GM13977 (cell line): ENCODE data around the gene EYA2.
A peak's percentile ranks its signal among the peaks of the same experiment; 100 is the strongest.

ENCODE experiments used
- DNase-seq: peaks from one replicate; pipeline ENCODE4 v3.0.0; 2012; ENCODE audit warnings: low spot score
- in situ Hi-C: fragments of 300-500 bp; cut with MboI; formaldehyde crosslinking; loops from one replicate; pipeline ENCODE4 v1.12.0; 2022; ENCODE audit warnings: low sequenced_read_pairs, low pct_unique_long_range_greater_than_20kb, mixed read lengths, inconsistent platforms; ENCODE audit not compliant: unreplicated experiment
- TF ChIP-seq, protein P1 (sequence below): IDR thresholded peaks from 2 replicates; pipeline ENCODE4 v1.5.1; 2012; ENCODE audit warnings: mild to moderate bottlenecking, control low read depth; ENCODE audit not compliant: insufficient read depth; ENCODE audit errors: extremely low read depth, missing control alignments

The EYA2 gene

DNA sequence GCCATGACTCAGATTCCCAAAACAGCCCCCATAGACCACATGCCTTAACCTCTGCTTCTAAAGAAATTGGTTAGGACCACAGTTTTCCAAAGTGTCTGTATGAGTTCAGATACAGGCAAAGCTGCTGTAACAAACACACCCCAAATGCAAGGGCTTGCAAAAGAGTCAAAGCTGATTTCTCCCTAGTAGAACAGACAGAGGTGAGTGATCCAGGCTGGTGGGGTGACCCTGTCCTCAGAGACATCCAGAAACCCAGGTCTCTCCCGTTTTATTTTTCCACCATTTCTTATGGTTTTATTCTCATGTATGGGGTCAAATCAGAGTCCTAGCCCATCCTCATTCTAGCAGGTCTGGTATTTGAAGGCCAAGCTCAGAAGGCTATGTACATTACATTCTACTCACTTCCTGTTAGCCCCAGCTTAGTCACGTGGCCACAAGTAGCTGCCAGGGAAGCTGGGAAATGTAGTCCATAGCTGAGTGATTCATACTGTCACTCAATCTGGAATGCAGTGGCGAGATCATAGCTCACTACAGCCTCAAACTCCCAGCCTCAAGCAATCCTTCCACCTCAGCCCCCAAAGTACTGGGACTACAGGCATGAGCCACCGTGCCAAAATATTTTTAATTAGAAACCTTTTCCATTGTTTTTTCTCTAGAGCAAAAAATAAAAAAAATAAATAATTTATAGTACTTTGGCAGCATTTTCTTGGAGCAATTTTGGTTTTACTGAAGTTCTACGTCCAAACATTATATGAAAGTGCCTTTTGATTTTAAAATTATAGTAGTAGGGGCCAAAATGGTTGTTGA lies 286.6 kb downstream of the EYA2 start:
- DNase-seq, result peak; percentile 60
- in situ Hi-C loops, result no loop called here
- TF ChIP-seq, protein P1, sequence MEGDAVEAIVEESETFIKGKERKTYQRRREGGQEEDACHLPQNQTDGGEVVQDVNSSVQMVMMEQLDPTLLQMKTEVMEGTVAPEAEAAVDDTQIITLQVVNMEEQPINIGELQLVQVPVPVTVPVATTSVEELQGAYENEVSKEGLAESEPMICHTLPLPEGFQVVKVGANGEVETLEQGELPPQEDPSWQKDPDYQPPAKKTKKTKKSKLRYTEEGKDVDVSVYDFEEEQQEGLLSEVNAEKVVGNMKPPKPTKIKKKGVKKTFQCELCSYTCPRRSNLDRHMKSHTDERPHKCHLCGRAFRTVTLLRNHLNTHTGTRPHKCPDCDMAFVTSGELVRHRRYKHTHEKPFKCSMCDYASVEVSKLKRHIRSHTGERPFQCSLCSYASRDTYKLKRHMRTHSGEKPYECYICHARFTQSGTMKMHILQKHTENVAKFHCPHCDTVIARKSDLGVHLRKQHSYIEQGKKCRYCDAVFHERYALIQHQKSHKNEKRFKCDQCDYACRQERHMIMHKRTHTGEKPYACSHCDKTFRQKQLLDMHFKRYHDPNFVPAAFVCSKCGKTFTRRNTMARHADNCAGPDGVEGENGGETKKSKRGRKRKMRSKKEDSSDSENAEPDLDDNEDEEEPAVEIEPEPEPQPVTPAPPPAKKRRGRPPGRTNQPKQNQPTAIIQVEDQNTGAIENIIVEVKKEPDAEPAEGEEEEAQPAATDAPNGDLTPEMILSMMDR, result no peak

DNA sequence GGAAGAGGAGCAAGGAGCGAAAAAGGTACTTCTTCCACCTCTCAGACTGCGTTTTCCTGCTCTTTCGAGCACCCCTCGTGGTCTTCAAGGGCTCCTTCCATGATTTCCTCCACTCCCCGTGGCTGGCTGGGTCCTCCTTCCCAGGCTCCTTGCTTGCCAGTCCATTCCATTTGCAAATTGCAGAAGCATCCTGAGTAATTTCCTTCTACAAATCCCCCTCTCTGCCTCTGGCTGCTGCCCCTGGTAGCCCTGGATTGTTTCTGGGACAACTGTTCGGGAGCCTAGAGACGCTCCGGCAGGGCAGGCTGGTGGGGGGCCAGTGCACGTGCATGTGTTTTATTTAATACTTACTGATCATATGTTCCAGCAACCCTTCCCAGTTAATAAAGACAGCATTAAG lies 288.7 kb downstream of the EYA2 start:
- TF ChIP-seq, protein P1, result no peak
- in situ Hi-C loops, result no loop called here
- DNase-seq, result no peak

DNA sequence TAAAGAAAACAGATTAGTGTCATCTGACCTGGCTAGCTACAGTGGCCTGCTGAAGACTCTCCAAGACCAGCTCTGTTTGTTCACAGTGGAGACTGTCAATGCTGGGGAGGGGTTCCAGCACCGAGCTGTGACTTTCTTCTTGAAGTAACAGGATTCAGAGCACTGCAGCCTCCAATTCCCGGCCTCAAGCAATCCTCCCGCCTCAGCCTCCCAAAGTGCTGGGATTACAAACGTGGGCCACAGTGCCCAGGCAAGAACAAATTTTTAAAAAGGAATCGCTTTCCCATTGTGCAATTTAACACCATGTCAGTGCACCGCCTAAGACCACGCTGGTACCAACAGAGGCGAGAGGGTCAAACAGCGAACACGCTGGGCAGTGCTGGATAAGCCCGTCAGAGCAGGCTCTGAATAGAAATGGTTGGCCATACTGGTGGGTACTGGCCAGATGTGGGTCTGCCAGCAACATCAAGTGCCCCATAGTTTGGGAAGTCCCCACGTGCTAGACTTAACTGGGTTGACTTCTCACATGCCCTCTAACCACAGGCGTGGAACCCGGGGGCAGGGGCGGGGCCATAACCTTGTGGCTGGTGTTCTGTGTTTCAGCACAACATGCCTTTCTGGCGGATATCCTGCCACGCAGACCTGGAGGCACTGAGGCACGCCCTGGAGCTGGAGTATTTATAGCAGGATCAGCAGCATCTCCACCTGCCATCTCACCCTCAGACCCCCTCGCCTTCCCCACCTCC lies 293.0 kb downstream of the EYA2 start:
- DNase-seq, result no peak
- in situ Hi-C loops, result no loop called here
- TF ChIP-seq, protein P1, result no peak

DNA sequence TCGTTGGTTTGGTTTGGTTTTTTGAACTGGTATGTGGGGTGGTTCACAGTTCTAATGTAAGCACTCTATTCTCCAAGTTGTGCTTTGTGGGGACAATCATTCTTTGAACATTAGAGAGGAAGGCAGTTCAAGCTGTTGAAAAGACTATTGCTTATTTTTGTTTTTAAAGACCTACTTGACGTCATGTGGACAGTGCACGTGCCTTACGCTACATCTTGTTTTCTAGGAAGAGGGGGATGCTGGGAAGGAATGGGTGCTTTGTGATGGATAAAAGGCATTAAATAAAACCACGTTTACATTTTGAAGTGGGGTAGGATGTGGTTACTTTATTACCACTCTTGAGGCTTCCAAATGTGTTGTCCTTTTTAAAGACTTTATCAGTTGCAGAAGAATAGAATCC lies 293.9 kb downstream of the EYA2 start:
- TF ChIP-seq, protein P1, result no peak
- DNase-seq, result no peak
- in situ Hi-C loops, result no loop called here

DNA sequence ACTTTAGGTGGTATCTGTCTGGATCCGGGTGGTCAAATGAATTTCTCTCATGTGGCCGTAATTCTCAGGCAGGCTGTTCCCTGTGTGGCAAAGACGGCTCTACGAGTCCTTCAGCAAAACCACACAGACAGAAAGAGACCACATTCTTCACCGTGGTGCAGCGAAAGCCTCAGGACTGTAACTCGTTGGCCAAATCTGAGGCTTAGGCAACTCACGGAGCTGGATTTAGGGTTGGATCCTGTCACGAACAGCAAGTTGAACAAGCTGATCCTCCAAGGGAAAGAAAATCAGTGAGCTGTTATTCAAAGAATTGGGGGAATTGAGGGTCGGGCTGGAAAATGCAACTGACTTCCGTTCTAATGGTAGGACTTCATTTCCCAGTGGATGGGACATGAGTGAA lies 294.4 kb downstream of the EYA2 start:
- in situ Hi-C loops, result no loop called here
- DNase-seq, result no peak
- TF ChIP-seq, protein P1, result no peak

DNA sequence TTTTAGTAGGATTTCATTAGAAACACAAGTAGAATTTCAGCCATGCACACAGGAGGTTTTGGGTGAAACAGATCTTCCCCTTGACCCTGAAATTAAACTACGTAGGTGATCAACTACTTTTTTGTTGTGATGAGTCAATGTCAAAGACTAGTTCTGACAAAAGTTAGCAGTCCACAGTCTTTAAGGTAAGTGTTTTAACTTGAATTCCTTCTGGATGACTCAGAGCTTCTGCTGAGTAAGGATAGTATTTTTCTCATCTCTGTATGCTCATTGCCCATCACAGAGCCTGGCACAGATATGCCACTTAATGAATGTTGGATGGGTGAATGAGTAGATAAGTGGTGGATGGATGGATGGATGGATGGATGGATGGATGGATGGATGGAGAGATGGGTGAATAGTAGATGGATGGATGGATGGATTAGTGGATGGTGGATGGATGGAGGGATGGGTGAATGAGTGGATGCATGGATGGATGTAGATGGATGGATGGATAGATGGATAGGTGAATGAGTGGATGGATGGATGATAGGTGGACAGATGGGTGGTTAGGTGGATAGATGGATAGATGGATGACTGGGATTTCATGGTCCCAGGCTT lies 296.5 kb downstream of the EYA2 start:
- in situ Hi-C loops, result no loop called here
- no peak for DNase-seq
- TF ChIP-seq, protein P1, result no peak
